GM12878 (cell line): ENCODE data around the gene ERMARD. TPM values are rescaled to one million over a fixed set of nuclear protein-coding genes. Genes with fewer than 3 reads are reported as not detected.

Experiments used
- ATAC-seq: fragments of 200-7000 bp; cut with Tn5 transposase; 3 replicates; pipeline ENCODE4 v1.9.1; 2020; ENCODE audit warnings: mild to moderate bottlenecking, moderate library complexity
- BruUV-seq: library from RNA; stranded (reverse); fragments of 400-500 nt; replicated peaks from 2 replicates; lab custom pipeline; 2021; lab: Mats Ljungman, UMichigan
- CTCF ChIA-PET: fragments of 300-600 bp; sonication (Branson Sonifier 250); formaldehyde crosslinking; extraction: SDS; loops from one replicate; lab custom pipeline; 2021; ENCODE audit warnings: inconsistent platforms; lab: Yijun Ruan, JAX
- POLR2A ChIA-PET: fragments of 350-600 bp; formaldehyde crosslinking; extraction: SDS; loops from one replicate; lab custom pipeline; 2021; ENCODE audit warnings: inconsistent platforms; lab: Charles Lee
- RAD21 ChIA-PET: fragments of 300-600 bp; sonication (Branson Sonifier 250); formaldehyde crosslinking; loops from one replicate; lab custom pipeline; 2023; ENCODE audit warnings: antibody characterized with exemption; ENCODE audit not compliant: unreplicated experiment; lab: Charles Lee
- SMC1A ChIA-PET: fragments of 300-600 bp; sonication (Branson Sonifier 250); formaldehyde crosslinking; loops from one replicate; lab custom pipeline; 2023; ENCODE audit not compliant: unreplicated experiment, uncharacterized antibody; lab: Charles Lee
- DNase-seq: peaks from one replicate; pipeline ENCODE4 v3.0.0-alpha.2; 2011; ENCODE audit warnings: low read depth, low spot score
- FAIRE-seq: peaks from 3 replicates; lab custom pipeline; 2011; peaks lifted over from hg19 to GRCh38; lab: Jason Lieb, UNC
- H2AFZ ChIP-seq: 2 replicates; pipeline ENCODE4 v1.6.0; 2011; ENCODE audit warnings: low read depth, low read length, control low read depth; ENCODE audit not compliant: control insufficient read depth
- H3K27ac ChIP-seq: 2 replicates; pipeline ENCODE4 v1.5.1; 2011; ENCODE audit warnings: control low read depth; ENCODE audit not compliant: control insufficient read depth, insufficient read depth
- H3K27me3 ChIP-seq, 2 experiments: replicated peaks in 1 of 2; 2 replicates each; pipeline versions ENCODE4 v1.6.0 to v1.6.1; 2011; ENCODE audit warnings: low read length in 1 of 2; ENCODE audit not compliant: control insufficient read depth in 2 of 2, insufficient read depth in 2 of 2
- H3K36me3 ChIP-seq, 2 experiments: 2 replicates each; pipeline ENCODE4 v1.5.1; 2011; ENCODE audit warnings: low read length in 1 of 2; ENCODE audit not compliant: control insufficient read depth in 2 of 2, insufficient read depth in 2 of 2
- H3K4me1 ChIP-seq: 2 replicates; pipeline ENCODE4 v1.6.1; 2011; ENCODE audit warnings: mild to moderate bottlenecking, low read length, moderate library complexity, mixed read lengths; ENCODE audit not compliant: control insufficient read depth, insufficient read depth
- H3K4me2 ChIP-seq: 2 replicates; pipeline ENCODE4 v1.6.0; 2011; ENCODE audit warnings: control low read depth; ENCODE audit not compliant: control insufficient read depth, insufficient read depth
- H3K4me3 ChIP-seq: fragments of 200-600 bp; sonication (generic); 2 replicates; pipeline ENCODE4 v1.5.1; 2016
- H3K79me2 ChIP-seq: 2 replicates; pipeline ENCODE4 v1.6.0; 2011; ENCODE audit warnings: low read length; ENCODE audit not compliant: control insufficient read depth, insufficient read depth
- H3K9ac ChIP-seq: 2 replicates; pipeline ENCODE4 v1.8.0; 2011; ENCODE audit warnings: low read length, control low read depth, mixed read lengths; ENCODE audit not compliant: control insufficient read depth, insufficient read depth
- H3K9me3 ChIP-seq: replicated peaks from 3 replicates; pipeline ENCODE4 v1.5.1; 2011; ENCODE audit warnings: mild to moderate bottlenecking, low read length; ENCODE audit not compliant: control insufficient read depth, insufficient read depth
- H4K20me1 ChIP-seq: 2 replicates; pipeline ENCODE4 v1.6.0; 2011; ENCODE audit not compliant: control insufficient read depth, insufficient read depth
- ATF2 ChIP-seq: IDR thresholded peaks from 2 replicates; pipeline ENCODE4 v1.6.1; 2012; ENCODE audit warnings: low read length, inconsistent platforms
- BCLAF1 ChIP-seq: fragments of 450-650 bp; IDR thresholded peaks from 2 replicates; pipeline ENCODE4 v1.6.1; 2017; ENCODE audit warnings: antibody characterized with exemption, mild to moderate bottlenecking, moderate library complexity
- BHLHE40 ChIP-seq, 2 experiments: fragments of 450-650 bp in 1 of 2; IDR thresholded peaks; 2 replicates each; pipeline ENCODE4 v1.6.1; 2011 to 2017; ENCODE audit warnings: low read depth in 2 of 2, borderline replicate concordance in 1 of 2, improper control_type of control experiment in 1 of 2, low read length in 1 of 2, mild to moderate bottlenecking in 1 of 2
- GATAD2B ChIP-seq: fragments of 450-650 bp; conservative IDR thresholded peaks from 2 replicates; pipeline ENCODE4 v1.6.1; 2017; ENCODE audit warnings: low read depth, mild to moderate bottlenecking, moderate library complexity
- HCFC1 ChIP-seq: fragments of 150-350 bp; IDR thresholded peaks from 2 replicates; pipeline ENCODE4 v1.6.1; 2014; ENCODE audit warnings: low read length
- IKZF1 ChIP-seq: fragments of 450-650 bp; conservative IDR thresholded peaks from 2 replicates; pipeline ENCODE4 v1.6.1; 2017; ENCODE audit warnings: antibody characterized with exemption, mild to moderate bottlenecking
- MTA3 ChIP-seq: IDR thresholded peaks from 2 replicates; pipeline ENCODE4 v1.6.1; 2012; ENCODE audit warnings: low read length, inconsistent platforms, borderline replicate concordance
- NR2C2 ChIP-seq: IDR thresholded peaks from 2 replicates; pipeline ENCODE4 v1.6.1; 2011; ENCODE audit warnings: borderline replicate concordance, low read depth; ENCODE audit not compliant: control insufficient read depth, insufficient read length
- POLR2AphosphoS2 ChIP-seq: IDR thresholded peaks from 2 replicates; pipeline ENCODE4 v1.6.1; 2011; ENCODE audit warnings: low read depth, mild to moderate bottlenecking, low read length, improper control_type of control experiment, moderate library complexity
- RB1 ChIP-seq: fragments of 450-650 bp; formaldehyde crosslinking; IDR thresholded peaks from 2 replicates; pipeline ENCODE4 v1.6.1; 2017; ENCODE audit warnings: mild to moderate bottlenecking, borderline replicate concordance
- SPI1 ChIP-seq: IDR thresholded peaks from 2 replicates; pipeline ENCODE4 v1.6.1; 2011; ENCODE audit warnings: low read depth, mild to moderate bottlenecking, low read length, moderate library complexity, borderline replicate concordance; ENCODE audit not compliant: insufficient read depth
- SREBF2 ChIP-seq: IDR thresholded peaks from 2 replicates; pipeline ENCODE4 v1.6.1; 2012; ENCODE audit warnings: mild to moderate bottlenecking, low read length
- SUZ12 ChIP-seq: fragments of 200-600 bp; sonication (generic); IDR thresholded peaks from one replicate; pipeline ENCODE4 v1.6.1; 2018; ENCODE audit warnings: antibody characterized with exemption, mild to moderate bottlenecking; ENCODE audit not compliant: unreplicated experiment
- TBL1XR1 ChIP-seq: IDR thresholded peaks from 2 replicates; pipeline ENCODE4 v1.6.1; 2012; ENCODE audit warnings: low read depth, low read length, improper control_type of control experiment
- YY1 ChIP-seq: IDR thresholded peaks from 2 replicates; pipeline ENCODE4 v1.6.1; 2011; ENCODE audit warnings: low read depth, mild to moderate bottlenecking, low read length
- ZBTB40 ChIP-seq: fragments of 450-650 bp; IDR thresholded peaks from 2 replicates; pipeline ENCODE4 v1.6.1; 2016; ENCODE audit warnings: mild to moderate bottlenecking, moderate library complexity, borderline replicate concordance
- WGBS: methylation state at CpG from one replicate; pipeline ENCODE4 v1.1.6; 2016; ENCODE audit warnings: low lambda C conversion rate; ENCODE audit not compliant: insufficient replicate concordance, insufficient coverage; ENCODE audit errors: missing lambda C conversion rate; 5-methylcytosine and 5-hydroxymethylcytosine counted together
- in situ Hi-C: fragments of 300-500 bp; cut with MboI; formaldehyde crosslinking; loops from 9 replicates; pipeline ENCODE4 v1.14.3; 2018; ENCODE audit warnings: mixed read lengths
- intact Hi-C: fragments of 100-400 bp; cut with micrococcal nuclease; formaldehyde crosslinking; loops from one replicate; pipeline ENCODE4 v1.14.2; 2022; ENCODE audit not compliant: unreplicated experiment
- polyA plus RNA-seq, 11 experiments: library from polyadenylated mRNA; depleted of rRNA in 4 of 11; unstranded in 6 of 11; stranded (reverse) in 5 of 11; fragments of >200 nt; fragmentation: Nextera tagmentation in 4 of 11; fragmentation: Illumina TruSeq in 1 of 11; extraction: Ambion mirVana in 4 of 11; extraction: Trizol in 1 of 11; gene quantifications; 1 replicate in 1 of 11; 2 replicates in 10 of 11; pipeline versions ENCODE4 v1.2.1 to v1.2.3, GENCODE V29; 2011 to 2016; ENCODE audit warnings: inconsistent platforms in 2 of 11, missing spikeins in 2 of 11, low read depth in 1 of 11
- total RNA-seq, 4 experiments: library from RNA; depleted of rRNA in 3 of 4; stranded (reverse); fragments of >200 nt in 3 of 4; fragmentation: Illumina TruSeq in 1 of 4; extraction: Trizol in 1 of 4; gene quantifications; 2 replicates each; pipeline versions ENCODE4 v1.2.1 to v1.2.3, GENCODE V29; 2013 to 2021

ERMARD gene
- total and polyA plus RNA-seq, 10 of the 15 experiments (the other 5 are each of a cell fraction or from before 2014, with no cell fraction given) = 24.4 to 63.3 (median 34.1) TPM

GRCh38 chr6:169785566-169785965 lies 34.1 kb downstream of the ERMARD start:
- no TSS peak for BruUV-seq
- in situ Hi-C loops (no loop called here), intact Hi-C loops (no loop called here)
- FAIRE-seq (no peak), ATAC-seq (no peak), DNase-seq (no peak)
- H2AFZ ChIP-seq = no peak overlapping the region
- H3K4me3 ChIP-seq = no peak overlapping the region
- no peak overlapping the region for H3K9ac ChIP-seq
- ChIA-PET RAD21 (no interaction called here), POLR2A (no interaction called here), SMC1A (no interaction called here), CTCF (interaction anchor here (1.4 kb wide), 1 partner anchor 745 kb away, joined by 4 read pairs; no protein-coding TSS in a partner anchor)
- no peaks in the 10 kb centered on the region for H3K79me2 ChIP-seq
- H3K36me3 ChIP-seq = no peaks in the 10 kb centered on the region; a peak in 1 of 4 replicates
- no peaks in the 10 kb centered on the region; the same call in 2 of the 3 replicates for H3K9me3 ChIP-seq
- WGBS = 90% methylated on average over 9 of the region's 9 CpGs
- H3K27me3 ChIP-seq = peaks cover 0 to under 1% of the 10 kb centered on the region in 2 experiments; a peak in 1 of 4 replicates
- TF ChIP-seq BCLAF1 (no peak), MTA3 (no peak), POLR2AphosphoS2 (no peak), ZBTB40 (no peak), GATAD2B (no peak), SREBF2 (no peak), TBL1XR1 (no peak), ATF2 (no peak), RB1 (no peak), NR2C2 (no peak), SPI1 (no peak), IKZF1 (no peak), YY1 (no peak), SUZ12 (no peak), HCFC1 (no peak), BHLHE40 (IDR thresholded peaks at IDR 0.05; ENCODE audit: borderline replicate concordance in 1 of 2, low read depth in 2 of 2, low read length in 1 of 2) (no peak)
- no peak overlapping the region for H3K27ac ChIP-seq
- H3K4me1 ChIP-seq = peaks cover 4% of the 10 kb centered on the region; the same call in 1 of the 2 replicates
- no peak overlapping the region for H3K4me2 ChIP-seq
- H4K20me1 ChIP-seq = no peaks in the 10 kb centered on the region
